HFF-Myc (cell line): ENCODE measurements around the gene FSCB.
"Not testable (repeated sequence)": the region's sequence is repeated elsewhere in the genome, so short reads cannot be mapped to it uniquely, and the experiment has no call there.

Experiments
- DNase-seq: peaks from one replicate; pipeline ENCODE4 v3.0.0-alpha.2; 2011; ENCODE audit warnings: low read depth; ENCODE audit errors: extremely low read depth
- H3K4me3 ChIP-seq: replicated peaks from 2 replicates; pipeline ENCODE4 v1.5.1; 2011; ENCODE audit warnings: low read depth, mild to moderate bottlenecking, control low read depth, low read length
- CTCF ChIP-seq: IDR thresholded peaks from 2 replicates; pipeline ENCODE4 v1.5.1; 2012; ENCODE audit warnings: mild to moderate bottlenecking, low read depth, low read length, control low read depth; ENCODE audit errors: missing control alignments

The FSCB gene

GRCh38 chr14:44507183-44507582, at the start of gene FSCB:
TSS of gene FSCB (minus strand) at chr14:44507283. CDS start at chr14:44506987, 296 bp downstream.
- no peak for DNase-seq
- no peak within 1 kb of the TSS for H3K4me3 ChIP-seq
- TF ChIP-seq CTCF: no peak

- DNase-seq: no peak
- no peak for TF ChIP-seq CTCF
- no peak overlapping the region for H3K4me3 ChIP-seq
These were observed 24.6 kb upstream of the FSCB start for GRCh38 chr14:44531658-44532057.

GRCh38 chr14:44530475-44530874, 23.4 kb upstream of the FSCB start:
- no peak for TF ChIP-seq CTCF
- no peak overlapping the region for H3K4me3 ChIP-seq
- no peak for DNase-seq

GRCh38 chr14:44529026-44529425, 21.9 kb upstream of the FSCB start:
- no peak for DNase-seq
- no peak for TF ChIP-seq CTCF
- no peak overlapping the region for H3K4me3 ChIP-seq

GRCh38 chr14:44528180-44528579, 21.1 kb upstream of the FSCB start:
- no peak for TF ChIP-seq CTCF
- no peak for DNase-seq
- no peak overlapping the region for H3K4me3 ChIP-seq

- no peak for TF ChIP-seq CTCF
- H3K4me3 ChIP-seq: no peak overlapping the region
- no peak for DNase-seq
These were observed 18.2 kb upstream of the FSCB start for GRCh38 chr14:44525237-44525636.

- H3K4me3 ChIP-seq, DNase-seq: not testable (repeated sequence)
These were observed 8.6 kb upstream of the FSCB start for GRCh38 chr14:44515668-44516067.
